SK-N-SH (cell line): ENCODE results near the gene VPS4B. TPM values are rescaled to one million over a fixed set of nuclear protein-coding genes. Genes with fewer than 3 reads are reported as not detected.

ENCODE experiments used
- CTCF ChIA-PET: fragments of 300-600, 350-600 bp; formaldehyde crosslinking; extraction: SDS; loops from one replicate; lab custom pipeline; 2021; lab: Yijun Ruan, JAX
- POLR2A ChIA-PET: fragments of 350-600 bp; sonication (Branson Sonifier 250); formaldehyde crosslinking; extraction: SDS; loops from one replicate; lab custom pipeline; 2020; ENCODE audit warnings: antibody characterized with exemption, inconsistent platforms; lab: Yijun Ruan, JAX
- DNase-seq: peaks from one replicate; pipeline ENCODE4 v3.0.0; 2012
- H2AFZ ChIP-seq: fragments of 200-600 bp; sonication (generic); 2 replicates; pipeline ENCODE4 v1.8.1; 2016; ENCODE audit warnings: antibody characterized with exemption, mild to moderate bottlenecking, low read depth
- H3F3A ChIP-seq: fragments of 200-600 bp; sonication (generic); replicated peaks from 2 replicates; pipeline ENCODE3; 2016; ENCODE audit warnings: antibody characterized with exemption, mild to moderate bottlenecking; ENCODE audit not compliant: insufficient read depth
- H3K27ac ChIP-seq, 2 experiments: fragments of 200-500 bp in 1 of 2; fragments of 200-600 bp in 1 of 2; sonication (Bioruptor generic) in 1 of 2; sonication (generic), shearing (Covaris generic) in 1 of 2; 2 replicates each; pipeline versions ENCODE4 v1.5.1 to v1.6.1; 2014 to 2016; ENCODE audit warnings: low read depth in 2 of 2, inconsistent platforms in 1 of 2, low read length in 1 of 2, mild to moderate bottlenecking in 1 of 2, mixed read lengths in 1 of 2
- H3K27me3 ChIP-seq: fragments of 200-600 bp; sonication (generic), shearing (Covaris generic); 2 replicates; pipeline ENCODE4 v1.6.1; 2016; ENCODE audit warnings: mixed run types; ENCODE audit not compliant: insufficient read depth
- H3K36me3 ChIP-seq, 2 experiments: fragments of 200-500 bp in 1 of 2; fragments of 200-600 bp in 1 of 2; sonication (Bioruptor generic) in 1 of 2; sonication (generic) in 1 of 2; replicated peaks in 1 of 2; 2 replicates each; pipeline versions ENCODE3 to v1.5.1; 2014 to 2016; ENCODE audit warnings: low read length in 1 of 2, mild to moderate bottlenecking in 1 of 2; ENCODE audit not compliant: insufficient read depth in 2 of 2, control insufficient read depth in 1 of 2
- H3K4me1 ChIP-seq, 2 experiments: fragments of 200-500 bp in 1 of 2; fragments of 200-600 bp in 1 of 2; sonication (Bioruptor generic) in 1 of 2; sonication (generic), shearing (Covaris generic) in 1 of 2; 2 replicates each; pipeline versions ENCODE4 v1.5.1 to v1.6.1; 2014 to 2016; ENCODE audit warnings: low read depth in 1 of 2, low read length in 1 of 2, mixed run types in 1 of 2; ENCODE audit not compliant: insufficient read depth in 2 of 2, control insufficient read depth in 1 of 2
- H3K4me2 ChIP-seq: fragments of 200-600 bp; sonication (generic), shearing (Covaris generic); 2 replicates; pipeline ENCODE4 v1.6.1; 2017; ENCODE audit warnings: mixed run types
- H3K4me3 ChIP-seq, 2 experiments: fragments of 200-500 bp in 1 of 2; fragments of 200-600 bp in 1 of 2; sonication (Bioruptor generic) in 1 of 2; sonication (generic), shearing (Covaris generic) in 1 of 2; 2 replicates each; pipeline versions ENCODE4 v1.5.1 to v1.8.1; 2014 to 2016; ENCODE audit warnings: low read depth in 2 of 2, inconsistent platforms in 1 of 2, low read length in 1 of 2, mild to moderate bottlenecking in 1 of 2, mixed read lengths in 1 of 2, moderate library complexity in 1 of 2
- H3K79me2 ChIP-seq: fragments of 200-600 bp; sonication (generic); 2 replicates; pipeline ENCODE4 v1.8.1; 2017; ENCODE audit warnings: mild to moderate bottlenecking; ENCODE audit not compliant: insufficient read depth
- H3K9ac ChIP-seq: fragments of 200-600 bp; sonication (generic); 2 replicates; pipeline ENCODE4 v1.6.1; 2017; ENCODE audit warnings: mixed run types
- H3K9me2 ChIP-seq: fragments of 200-600 bp; sonication (generic); 2 replicates; pipeline ENCODE4 v1.6.1; 2017; ENCODE audit warnings: mixed run types
- H3K9me3 ChIP-seq: fragments of 200-600 bp; sonication (generic); 2 replicates; pipeline ENCODE4 v1.6.1; 2017; ENCODE audit warnings: mixed run types, mild to moderate bottlenecking, moderate library complexity
- H4K20me1 ChIP-seq: fragments of 200-600 bp; sonication (generic); 2 replicates; pipeline ENCODE4 v1.6.1; 2017; ENCODE audit warnings: mild to moderate bottlenecking, mixed run types; ENCODE audit not compliant: insufficient read depth
- ELF1 ChIP-seq: IDR thresholded peaks from 2 replicates; pipeline ENCODE4 v1.4.0; 2012
- FOSL2 ChIP-seq: IDR thresholded peaks from 2 replicates; pipeline ENCODE4 v1.4.0; 2012; ENCODE audit warnings: low read depth, mild to moderate bottlenecking, moderate library complexity, borderline replicate concordance
- FOXJ3 ChIP-seq: sonication (generic); formaldehyde crosslinking; IDR thresholded peaks from 2 replicates; pipeline ENCODE4 v1.5.1; 2020; ENCODE audit warnings: mild to moderate bottlenecking, missing genetic modification reagents
- FOXM1 ChIP-seq: IDR thresholded peaks from 2 replicates; pipeline ENCODE4 v1.4.0; 2012; ENCODE audit warnings: low read depth, mild to moderate bottlenecking
- GABPA ChIP-seq: IDR thresholded peaks from 2 replicates; pipeline ENCODE4 v1.4.0; 2012; ENCODE audit warnings: low read depth, mild to moderate bottlenecking
- JUND ChIP-seq: IDR thresholded peaks from 2 replicates; pipeline ENCODE4 v1.4.0; 2012
- MEF2A ChIP-seq: IDR thresholded peaks from 2 replicates; pipeline ENCODE4 v1.4.0; 2012; ENCODE audit warnings: low read depth, borderline replicate concordance
- MXI1 ChIP-seq: IDR thresholded peaks from 2 replicates; pipeline ENCODE4 v1.6.1; 2012; ENCODE audit warnings: mild to moderate bottlenecking, low read depth, low read length, improper control_type of control experiment
- NFIC ChIP-seq: IDR thresholded peaks from 2 replicates; pipeline ENCODE4 v1.4.0; 2012; ENCODE audit warnings: borderline replicate concordance
- NRF1 ChIP-seq: IDR thresholded peaks from 2 replicates; pipeline ENCODE4 v1.6.1; 2012; ENCODE audit warnings: low read depth, mild to moderate bottlenecking, low read length
- POLR2AphosphoS5 ChIP-seq: IDR thresholded peaks from 2 replicates; pipeline ENCODE4 v1.6.1; 2012; ENCODE audit warnings: low read depth, low read length
- RAD21 ChIP-seq: IDR thresholded peaks from 2 replicates; pipeline ENCODE4 v1.6.1; 2012; ENCODE audit warnings: mild to moderate bottlenecking, low read length
- RCOR1 ChIP-seq: fragments of 150-350 bp; IDR thresholded peaks from 2 replicates; pipeline ENCODE4 v1.6.1; 2017; ENCODE audit warnings: antibody characterized with exemption, low read length
- RFX5 ChIP-seq: IDR thresholded peaks from 2 replicates; pipeline ENCODE4 v1.6.1; 2012; ENCODE audit warnings: mild to moderate bottlenecking, improper control_type of control experiment, low read length
- SIN3A ChIP-seq: IDR thresholded peaks from 2 replicates; pipeline ENCODE4 v1.6.1; 2012; ENCODE audit warnings: low read depth, mild to moderate bottlenecking, low read length, moderate library complexity, borderline replicate concordance
- SMC3 ChIP-seq: IDR thresholded peaks from 2 replicates; pipeline ENCODE4 v1.6.1; 2012; ENCODE audit warnings: low read depth, low read length, improper control_type of control experiment
- TAF1 ChIP-seq: IDR thresholded peaks from 2 replicates; pipeline ENCODE4 v1.6.1; 2012; ENCODE audit warnings: low read depth, mild to moderate bottlenecking, low read length, moderate library complexity, borderline replicate concordance
- TCF12 ChIP-seq: IDR thresholded peaks from 2 replicates; pipeline ENCODE4 v1.4.0; 2012
- WGBS: methylation state at CpG from one replicate; pipeline ENCODE4 v1.1.6; 2017; ENCODE audit warnings: low lambda C conversion rate; 5-methylcytosine and 5-hydroxymethylcytosine counted together
- polyA plus RNA-seq, 3 experiments: library from polyadenylated mRNA; depleted of rRNA; stranded (reverse); fragments of >200 nt; gene quantifications; 2 replicates each; pipeline ENCODE4 v1.2.3, GENCODE V29; 2012
- TF ChIP-seq, protein P1 (sequence below): IDR thresholded peaks from 2 replicates; pipeline ENCODE4 v1.4.0; 2012; ENCODE audit warnings: low read depth, borderline replicate concordance
- TF ChIP-seq, protein P2 (sequence below): fragments of 200-600 bp; sonication (generic); IDR thresholded peaks from 2 replicates; pipeline ENCODE4 v1.6.1; 2017; ENCODE audit warnings: antibody characterized with exemption, mild to moderate bottlenecking, moderate library complexity

VPS4B gene
- polyA plus RNA-seq, 1 of the 3 experiments (the other 2 are of a cell fraction) = 15.0 TPM

- H3K9ac ChIP-seq = no peak overlapping the region
- no peaks in the 10 kb centered on the region for H4K20me1 ChIP-seq
- peaks cover 3% of the 10 kb centered on the region for H3F3A ChIP-seq
- 0 out of 4 replicates have a peak, but pooled peaks cover 0 to 6% of the 10 kb centered on the region in 2 experiments for H3K4me1 ChIP-seq
- TF ChIP-seq, protein P1, sequence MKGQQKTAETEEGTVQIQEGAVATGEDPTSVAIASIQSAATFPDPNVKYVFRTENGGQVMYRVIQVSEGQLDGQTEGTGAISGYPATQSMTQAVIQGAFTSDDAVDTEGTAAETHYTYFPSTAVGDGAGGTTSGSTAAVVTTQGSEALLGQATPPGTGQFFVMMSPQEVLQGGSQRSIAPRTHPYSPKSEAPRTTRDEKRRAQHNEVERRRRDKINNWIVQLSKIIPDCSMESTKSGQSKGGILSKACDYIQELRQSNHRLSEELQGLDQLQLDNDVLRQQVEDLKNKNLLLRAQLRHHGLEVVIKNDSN = no peak
- DNase-seq = no peak
- no peaks in the 10 kb centered on the region for H3K9me2 ChIP-seq
- no peak overlapping the region for H3K4me2 ChIP-seq
- no peak overlapping the region for H3K4me3 ChIP-seq
- H2AFZ ChIP-seq = no peak overlapping the region
- ChIA-PET POLR2A (no interaction called here), CTCF (interaction anchor here (0.8 to 1.2 kb wide), 3 partner anchors 103 to 428 kb away, joined by 3 read pairs; no protein-coding TSS in a partner anchor)
- no peaks in the 10 kb centered on the region for H3K36me3 ChIP-seq
- H3K27ac ChIP-seq = no peak overlapping the region
- no peaks in the 10 kb centered on the region for H3K9me3 ChIP-seq
- 74% methylated on average over 6 of the region's 6 CpGs for WGBS
- H3K79me2 ChIP-seq = no peaks in the 10 kb centered on the region
- no peaks in the 10 kb centered on the region for H3K27me3 ChIP-seq
These were observed 22.3 kb upstream of the VPS4B start for GRCh38 chr18:63444580-63444979.

GRCh38 chr18:63443829-63444228 is 21.6 kb upstream of the VPS4B start:
- CTCF ChIA-PET = interaction anchor here (0.8 to 1.2 kb wide), 2 partner anchors 102 to 427 kb away, joined by 3 read pairs; no protein-coding TSS in a partner anchor
- no peak overlapping the region for H3K9ac ChIP-seq
- TF ChIP-seq RAD21 (no peak), RCOR1 (no peak), SIN3A (no peak), TAF1 (no peak), MXI1 (no peak), NRF1 (no peak), FOXM1 (no peak), RFX5 (no peak), JUND (no peak), NFIC (no peak), FOSL2 (no peak), FOXJ3 (CRISPR knock-in tag) (no peak), SMC3 (no peak), MEF2A (no peak), POLR2AphosphoS5 (no peak), TCF12 (no peak), GABPA (no peak), ELF1 (no peak)
- TF ChIP-seq, protein P2, sequence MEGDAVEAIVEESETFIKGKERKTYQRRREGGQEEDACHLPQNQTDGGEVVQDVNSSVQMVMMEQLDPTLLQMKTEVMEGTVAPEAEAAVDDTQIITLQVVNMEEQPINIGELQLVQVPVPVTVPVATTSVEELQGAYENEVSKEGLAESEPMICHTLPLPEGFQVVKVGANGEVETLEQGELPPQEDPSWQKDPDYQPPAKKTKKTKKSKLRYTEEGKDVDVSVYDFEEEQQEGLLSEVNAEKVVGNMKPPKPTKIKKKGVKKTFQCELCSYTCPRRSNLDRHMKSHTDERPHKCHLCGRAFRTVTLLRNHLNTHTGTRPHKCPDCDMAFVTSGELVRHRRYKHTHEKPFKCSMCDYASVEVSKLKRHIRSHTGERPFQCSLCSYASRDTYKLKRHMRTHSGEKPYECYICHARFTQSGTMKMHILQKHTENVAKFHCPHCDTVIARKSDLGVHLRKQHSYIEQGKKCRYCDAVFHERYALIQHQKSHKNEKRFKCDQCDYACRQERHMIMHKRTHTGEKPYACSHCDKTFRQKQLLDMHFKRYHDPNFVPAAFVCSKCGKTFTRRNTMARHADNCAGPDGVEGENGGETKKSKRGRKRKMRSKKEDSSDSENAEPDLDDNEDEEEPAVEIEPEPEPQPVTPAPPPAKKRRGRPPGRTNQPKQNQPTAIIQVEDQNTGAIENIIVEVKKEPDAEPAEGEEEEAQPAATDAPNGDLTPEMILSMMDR = no peak
- TF ChIP-seq, protein P1 = no peak

More at GRCh38 chr18:63443829-63444228, 21.6 kb upstream of the VPS4B start:
- Histone ChIP-seq H3K36me3 (no peaks in the 10 kb centered on the region), H3F3A (peaks cover 8% of the 10 kb centered on the region), H3K9me2 (no peaks in the 10 kb centered on the region), H2AFZ (no peak overlapping the region), H4K20me1 (no peaks in the 10 kb centered on the region), H3K9me3 (no peaks in the 10 kb centered on the region), H3K27me3 (no peaks in the 10 kb centered on the region), H3K4me2 (no peak overlapping the region), H3K79me2 (no peaks in the 10 kb centered on the region), H3K4me3 (no peak overlapping the region), H3K27ac (no peak overlapping the region), H3K4me1 (0 out of 4 replicates have a peak, but pooled peaks cover 0 to 6% of the 10 kb centered on the region in 2 experiments)
- WGBS = 82% methylated on average over 6 of the region's 6 CpGs
- no peak for DNase-seq
- POLR2A ChIA-PET = no interaction called here
